Kidney tubule cell (primary cell): ENCODE data around the gene TLNRD1.
"Not testable (repeated sequence)": the region's sequence is repeated elsewhere in the genome, so short reads cannot be mapped to it uniquely, and the experiment has no call there.

ENCODE experiments used
- DNase-seq: peaks from one replicate; pipeline ENCODE4 v3.0.0-alpha.2; 2018; ENCODE audit warnings: low spot score

Gene TLNRD1

DNA sequence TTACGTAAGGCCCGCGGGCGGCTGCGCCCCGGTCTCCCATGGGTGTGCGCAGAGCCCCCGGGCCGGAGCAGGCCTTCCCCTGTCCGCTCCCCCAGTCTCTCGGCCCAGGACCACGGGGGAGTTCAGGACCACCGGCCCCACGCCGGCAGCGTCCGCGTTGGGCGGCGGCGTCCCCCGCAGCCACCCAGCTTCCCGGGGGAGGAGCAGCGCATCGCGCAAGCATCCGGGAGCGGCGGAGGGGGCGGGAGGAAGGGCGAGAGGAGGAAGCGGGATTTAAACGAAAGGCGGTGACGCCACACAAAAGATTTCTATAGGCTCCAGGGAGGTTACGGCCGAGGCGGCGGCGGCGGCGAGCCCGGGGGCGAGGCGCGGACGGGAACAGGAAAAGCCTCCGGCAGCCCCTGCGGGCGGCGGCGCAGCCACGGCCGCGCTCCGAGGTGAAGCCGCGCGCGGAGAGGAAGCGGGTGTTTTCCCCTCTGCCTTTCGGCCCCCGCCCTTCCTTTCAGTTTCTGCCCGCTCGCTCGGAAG, at the start of gene TLNRD1:
Gene TLNRD1 (plus strand): TSS at position 300 of the 528 bp plus-strand sequence. CDS start 1,349 bp downstream, outside the sequence.
- peak; percentile 95 for DNase-seq

DNA sequence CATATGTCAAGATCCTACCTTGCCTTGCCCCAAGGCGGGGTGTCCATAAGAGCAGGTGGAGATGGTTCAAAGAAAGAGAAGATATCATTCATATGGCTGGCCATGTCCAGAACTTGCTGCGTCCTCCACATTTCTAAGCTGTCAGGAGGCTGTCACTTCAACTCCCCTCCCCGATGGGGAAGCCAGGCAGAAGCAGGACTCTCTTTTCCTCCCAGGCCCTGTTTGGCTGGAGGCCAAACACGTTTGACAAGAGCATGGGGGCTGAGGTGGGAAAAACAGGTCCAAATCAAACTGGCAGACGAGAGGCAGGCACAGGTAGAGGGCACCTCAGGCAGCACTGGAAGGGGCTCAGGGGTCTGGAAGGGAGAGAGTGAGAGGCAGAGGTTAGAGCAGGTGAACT, 48.8 kb upstream of the TLNRD1 start:
- DNase-seq, result no peak

DNA sequence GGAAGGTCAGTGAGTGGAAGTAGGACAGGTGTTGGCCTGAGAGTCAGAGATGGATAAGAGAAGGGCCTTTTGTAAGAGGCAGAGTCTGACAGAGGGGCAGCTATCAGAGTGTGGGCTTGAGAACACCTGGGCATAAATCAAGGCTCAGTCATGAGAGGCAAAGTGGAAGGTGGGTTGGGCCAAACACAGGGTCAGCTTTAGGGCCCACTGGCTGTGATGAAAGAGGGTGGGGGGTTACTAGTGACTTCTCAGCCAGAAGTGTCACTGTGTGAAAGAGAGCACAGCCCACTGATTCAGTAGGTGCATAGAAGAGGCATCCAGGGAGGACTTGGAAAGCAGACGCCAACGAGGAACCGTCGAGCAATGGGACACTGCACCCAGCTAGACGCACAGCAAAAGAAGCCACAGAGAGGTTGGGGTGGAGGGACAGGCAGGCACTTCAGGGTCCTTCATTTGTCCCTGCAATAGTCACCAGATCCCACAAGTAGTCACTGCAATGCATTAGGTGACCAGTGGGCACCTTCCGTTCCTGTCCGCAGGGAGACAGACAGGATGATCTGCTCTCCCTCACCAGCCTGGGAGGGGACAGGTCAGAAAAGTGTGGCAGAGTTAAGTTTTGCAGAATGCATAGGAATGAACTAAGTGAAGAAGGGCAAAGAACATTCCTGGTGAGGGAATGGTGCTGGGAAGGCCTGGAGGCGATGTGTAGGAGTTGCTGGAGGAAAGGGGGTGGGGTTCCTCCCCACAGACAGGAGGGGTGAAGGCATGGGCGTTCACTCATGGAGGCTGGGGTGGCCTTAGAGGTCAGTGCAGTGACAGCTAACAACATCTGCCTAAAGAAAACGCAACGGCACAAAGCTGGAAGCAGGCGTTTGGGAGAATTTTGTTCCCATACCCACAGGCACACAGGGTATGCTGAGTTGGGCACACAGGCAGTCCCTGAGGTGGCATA, 47.4 kb upstream of the TLNRD1 start:
- DNase-seq, result no peak

DNA sequence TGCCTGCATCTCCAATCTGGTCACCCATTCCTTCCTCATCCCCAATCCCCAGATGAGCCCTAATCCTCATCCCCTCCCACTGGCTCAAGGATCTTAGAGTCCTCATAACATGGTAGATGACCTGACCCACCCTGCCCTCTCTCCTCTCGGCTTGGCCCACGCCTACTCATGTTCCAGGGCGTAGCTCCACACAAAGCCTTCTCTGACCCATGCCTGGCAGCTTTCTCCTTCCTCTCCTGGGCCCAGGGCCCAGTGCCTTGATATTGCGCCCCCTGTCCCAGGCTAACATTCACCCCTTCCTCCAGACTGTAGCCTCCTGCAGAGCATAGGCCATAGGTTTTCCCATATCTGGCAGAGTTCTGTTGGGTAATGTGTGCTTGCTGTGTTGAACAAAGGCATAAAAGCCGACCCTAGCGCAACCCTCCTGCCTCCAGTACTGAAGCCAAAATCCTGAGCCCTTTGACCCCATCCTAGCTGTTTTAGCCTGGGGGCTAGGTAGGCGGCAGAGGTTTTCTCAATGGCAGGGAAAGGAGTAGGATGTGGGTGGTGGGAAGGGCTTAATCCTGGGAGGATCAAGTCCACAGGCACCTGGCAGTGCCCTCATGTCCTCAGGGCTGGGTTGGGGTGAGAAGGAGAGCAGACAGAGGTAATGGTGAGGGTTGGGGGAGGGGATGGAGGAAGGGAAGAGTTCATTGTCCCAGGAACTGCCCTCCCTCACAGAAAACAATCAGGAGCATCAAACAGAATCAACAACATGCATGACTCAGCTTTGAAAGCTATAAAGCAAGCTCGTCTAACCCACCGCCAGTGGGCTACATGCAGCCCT, 46.6 kb upstream of the TLNRD1 start:
- DNase-seq, result no peak

DNA sequence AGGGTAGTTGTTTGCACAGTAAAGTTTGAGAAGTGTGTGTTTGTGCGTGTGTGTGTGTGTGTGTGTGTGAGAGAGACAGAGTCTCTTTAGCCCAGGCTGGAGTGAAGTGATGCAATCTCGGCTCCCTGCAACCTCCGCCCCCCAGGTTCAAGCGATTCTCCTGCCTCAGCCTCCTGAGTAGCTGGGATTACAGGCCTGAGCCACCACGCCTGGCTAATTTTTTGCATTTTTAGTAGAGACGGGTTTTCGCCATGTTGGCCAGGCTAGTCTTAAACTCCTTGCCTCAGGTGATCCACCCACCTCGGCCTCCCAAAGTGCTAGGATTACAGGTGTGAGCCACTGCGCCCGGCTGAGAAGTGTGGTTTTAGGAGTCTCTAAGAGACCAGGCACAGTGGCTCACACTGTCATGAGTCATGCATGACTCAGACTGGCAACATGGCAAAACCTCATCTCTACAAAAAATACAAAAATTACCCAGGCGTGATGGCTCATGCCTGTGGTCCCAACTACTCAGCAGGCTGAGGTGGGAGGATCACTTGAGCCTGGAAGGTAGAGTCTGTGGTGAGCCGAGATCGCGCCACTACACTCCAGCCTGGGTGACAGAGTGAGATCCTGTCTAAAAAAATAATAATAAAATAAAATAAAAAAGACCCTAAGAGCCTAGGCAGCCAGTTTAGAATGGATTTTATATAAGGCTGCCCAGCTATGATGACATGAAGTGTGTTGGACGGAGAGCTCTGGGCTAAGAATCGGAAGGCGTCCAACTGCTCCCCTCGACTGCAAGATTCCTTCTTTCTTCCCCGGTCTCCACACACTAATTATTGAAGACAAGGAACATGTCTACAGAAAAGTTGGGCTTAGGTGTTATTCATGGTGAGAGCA, 44.9 kb upstream of the TLNRD1 start:
- peak; percentile 99 for DNase-seq

DNA sequence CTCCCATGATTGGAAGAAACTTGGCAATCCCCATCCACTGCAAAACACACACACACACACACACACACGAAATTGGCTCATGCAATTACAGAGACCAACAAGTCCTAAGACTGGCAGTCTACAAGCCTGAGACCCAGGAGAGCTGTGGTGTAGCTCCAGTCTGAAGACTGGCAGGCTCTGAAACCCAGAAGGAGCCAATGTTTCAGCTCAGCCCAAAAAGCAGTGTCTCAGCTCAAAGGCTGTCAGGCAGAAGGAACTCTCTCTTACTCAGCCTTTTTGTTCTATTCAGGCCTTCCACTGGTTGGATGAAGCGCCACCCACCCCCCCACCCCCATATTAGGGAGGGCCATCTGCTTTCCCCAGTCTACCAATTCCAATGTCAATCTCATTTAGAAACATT, 43.2 kb upstream of the TLNRD1 start:
- no peak for DNase-seq

DNA sequence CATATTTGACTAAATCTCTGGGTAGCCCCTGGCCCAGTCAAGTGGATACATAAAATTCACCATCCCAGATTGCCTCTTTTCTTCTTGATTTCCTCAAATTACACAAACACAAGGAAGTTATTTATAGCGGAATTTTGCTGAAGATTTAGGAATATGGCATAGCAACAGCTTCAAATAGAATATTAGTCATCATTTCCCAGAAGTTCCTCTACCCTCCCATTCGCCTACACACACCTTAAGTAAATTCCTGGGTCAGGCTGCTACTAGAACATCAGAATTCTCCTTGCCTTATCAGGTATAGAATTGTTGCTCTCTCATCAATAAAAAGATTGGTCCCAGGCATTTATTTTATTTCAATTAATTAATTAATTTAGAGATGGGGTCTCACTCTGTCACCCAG, 42.7 kb upstream of the TLNRD1 start:
- peak; percentile 31 for DNase-seq

DNA sequence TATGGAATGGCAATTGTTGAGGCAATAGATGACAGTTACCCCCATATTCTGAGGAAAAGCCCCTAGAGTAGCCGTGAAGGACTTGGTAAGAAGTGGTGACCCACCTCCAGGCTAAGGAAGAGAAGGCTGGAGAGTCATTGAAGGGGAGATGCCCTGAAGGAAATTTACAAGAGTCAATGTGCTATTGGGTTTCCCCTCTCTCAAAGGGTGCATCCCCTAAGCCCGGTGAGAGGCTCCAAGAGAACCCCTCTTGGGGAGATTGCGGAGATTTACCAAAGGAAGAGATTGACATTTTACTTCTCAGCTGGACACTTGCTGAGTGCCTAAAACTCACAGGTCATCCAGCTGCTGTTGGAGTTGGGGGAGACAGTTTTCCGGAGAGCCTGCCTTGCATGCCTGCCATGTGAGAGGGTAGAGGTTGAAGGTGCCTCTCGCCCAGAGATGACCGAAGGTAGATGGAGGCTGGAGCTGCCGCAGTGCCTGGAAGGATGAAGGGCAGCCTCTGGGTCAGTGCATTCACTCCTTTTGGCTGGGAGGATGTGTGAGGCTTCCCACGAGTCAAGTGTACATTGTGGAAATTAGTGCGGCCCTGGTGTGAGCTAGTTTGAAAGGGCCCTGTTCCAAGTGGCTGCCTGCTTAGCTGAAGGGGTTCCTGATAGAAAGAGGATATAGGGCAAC, 41.8 kb upstream of the TLNRD1 start:
- DNase-seq, result no peak

DNA sequence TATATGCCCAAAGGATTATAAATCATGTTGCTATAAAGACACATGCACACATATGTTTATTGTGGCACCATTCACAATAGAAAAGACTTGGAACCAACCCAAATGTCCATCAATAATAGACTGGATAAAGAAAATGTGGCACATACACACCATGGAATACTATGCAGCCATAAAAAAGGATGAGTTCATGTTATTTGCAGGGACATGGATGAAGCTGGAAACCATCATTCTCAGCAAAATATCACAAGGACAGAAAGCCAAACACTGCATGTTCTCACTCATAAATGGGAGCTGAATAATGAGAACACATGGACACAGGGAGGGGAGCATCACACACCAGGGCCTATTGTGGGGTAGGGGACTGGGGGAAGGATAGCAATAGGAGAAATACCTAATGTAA, 35.3 kb upstream of the TLNRD1 start:
- not testable (repeated sequence) for DNase-seq

DNA sequence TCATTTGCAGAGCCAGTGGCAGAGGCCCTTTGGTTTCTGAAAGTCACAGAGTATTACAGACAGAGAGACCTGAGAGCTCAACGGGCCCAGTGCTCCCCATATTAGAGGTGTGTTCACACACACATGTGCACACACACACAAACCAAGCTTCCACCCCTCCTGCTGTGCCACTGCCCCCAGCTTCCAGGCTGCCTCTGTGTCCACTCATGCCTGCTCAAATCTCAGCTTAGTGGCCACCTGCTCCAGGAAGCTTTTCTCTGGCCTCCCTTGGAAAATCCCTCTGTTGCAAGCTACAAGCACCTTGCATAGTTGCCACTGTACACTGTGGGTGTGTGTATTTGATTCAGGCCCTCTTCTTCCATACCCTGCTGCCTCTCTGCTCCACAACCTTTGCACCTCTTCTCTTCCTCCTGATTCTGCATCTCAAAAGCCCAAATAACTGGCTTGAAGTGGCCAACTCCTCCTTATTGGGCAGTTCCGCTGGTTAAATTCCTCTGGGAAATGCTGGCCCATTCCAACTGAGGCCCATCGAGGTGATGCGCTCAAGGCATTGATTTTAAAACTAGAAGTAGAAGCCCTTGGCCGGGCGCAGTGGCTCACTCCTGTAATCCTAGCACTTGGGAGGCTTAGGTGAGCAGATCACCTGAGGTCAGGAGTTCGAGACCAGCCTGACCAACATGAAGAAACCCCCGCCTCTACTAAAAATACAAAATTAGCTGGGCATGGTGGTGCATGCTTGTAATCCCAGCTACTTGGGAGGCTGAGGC, 34.1 kb upstream of the TLNRD1 start:
- no peak for DNase-seq

DNA sequence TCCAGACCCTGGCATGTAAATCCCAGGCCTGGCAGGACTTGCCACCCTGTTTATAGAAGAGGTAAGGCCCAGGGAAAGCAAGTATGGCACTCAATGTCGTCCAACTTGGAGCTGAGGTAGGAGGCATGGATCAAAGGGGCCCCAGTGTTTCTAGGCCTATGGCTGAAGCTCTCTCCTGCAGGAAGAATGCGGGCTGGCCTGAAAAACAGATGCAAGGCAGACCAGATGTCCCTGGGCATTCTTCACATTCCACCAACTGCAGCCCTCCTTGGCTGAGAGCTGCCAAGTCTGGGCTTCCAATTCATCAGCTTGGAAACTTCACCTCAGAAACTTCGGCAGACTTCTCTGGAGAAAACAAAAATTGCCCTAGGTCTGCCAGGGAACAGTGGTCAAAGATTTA, 33.3 kb upstream of the TLNRD1 start:
- no peak for DNase-seq

DNA sequence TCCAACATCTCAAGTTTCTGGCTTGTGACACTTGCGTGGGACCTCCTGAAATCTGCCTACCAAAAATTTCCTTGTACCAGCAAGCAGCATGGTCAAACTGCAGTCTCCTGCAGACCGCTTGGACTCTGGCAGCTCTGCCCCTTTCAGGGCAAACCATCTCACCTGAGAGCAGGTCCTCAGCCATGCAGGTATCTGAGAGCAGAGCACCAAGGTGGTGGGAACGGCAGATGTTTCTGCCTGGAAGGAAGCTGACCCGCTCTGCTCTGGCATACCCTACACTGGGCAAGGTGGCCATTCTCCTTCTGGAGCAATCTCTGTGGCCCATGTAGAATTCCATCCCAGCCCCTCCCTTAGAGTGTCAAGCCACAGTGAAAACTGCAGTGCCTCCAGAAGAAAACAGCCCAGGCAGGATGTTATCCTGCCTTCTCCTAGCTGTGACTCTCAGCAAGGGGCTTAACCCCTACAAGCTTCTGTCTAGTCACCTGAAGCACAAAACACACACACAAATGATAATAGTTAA, 32.7 kb upstream of the TLNRD1 start:
- no peak for DNase-seq

DNA sequence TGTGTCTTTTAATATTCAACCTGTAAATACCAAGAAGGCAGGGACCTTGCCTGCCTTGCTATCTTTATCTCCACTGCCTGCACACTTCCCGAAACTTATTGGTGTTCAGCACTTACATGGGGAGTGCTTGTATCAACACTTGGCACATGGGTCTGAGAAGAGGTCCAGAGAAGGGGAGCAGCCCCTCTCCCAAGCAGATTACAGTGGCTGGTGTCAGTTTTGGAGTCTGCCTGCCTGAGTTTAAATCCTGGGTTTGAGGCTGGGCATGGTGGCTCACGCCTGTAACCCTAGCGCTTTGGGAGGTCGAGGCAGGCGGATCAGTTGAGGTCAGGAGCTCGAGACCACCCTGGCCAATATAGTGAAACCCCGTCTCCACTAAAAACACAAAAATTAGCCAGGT, 31.4 kb upstream of the TLNRD1 start:
- no peak for DNase-seq

DNA sequence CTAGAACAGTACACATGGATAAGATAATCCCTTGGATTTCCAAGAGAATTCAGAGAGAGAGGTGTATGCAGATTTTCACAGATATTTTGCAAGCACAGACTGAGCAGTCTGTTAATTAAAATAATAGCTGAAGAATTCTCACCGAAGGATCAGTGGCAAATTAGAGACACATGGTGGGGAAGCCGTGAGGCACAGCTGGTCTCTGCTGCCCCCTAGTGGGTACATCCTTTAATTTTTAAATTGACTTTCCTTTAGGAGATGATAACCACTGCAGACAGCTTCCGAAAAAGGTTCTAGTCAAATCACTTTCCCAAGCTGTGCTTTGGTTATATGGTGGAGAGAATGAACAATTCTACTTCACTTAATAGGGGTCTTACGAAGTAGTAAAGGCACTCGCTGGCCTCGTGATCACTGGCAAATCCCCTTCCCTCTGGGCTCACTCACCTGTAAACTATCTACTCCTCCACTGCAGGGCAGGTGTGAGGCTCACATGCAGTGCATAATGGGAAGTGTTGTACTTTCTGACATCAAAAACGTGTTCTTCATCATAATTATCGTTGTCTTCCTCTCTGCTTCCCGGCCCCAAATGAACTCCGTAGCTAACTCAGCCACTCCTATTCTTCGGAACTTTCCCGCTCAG, 30.6 kb upstream of the TLNRD1 start:
- peak; percentile 67 for DNase-seq

DNA sequence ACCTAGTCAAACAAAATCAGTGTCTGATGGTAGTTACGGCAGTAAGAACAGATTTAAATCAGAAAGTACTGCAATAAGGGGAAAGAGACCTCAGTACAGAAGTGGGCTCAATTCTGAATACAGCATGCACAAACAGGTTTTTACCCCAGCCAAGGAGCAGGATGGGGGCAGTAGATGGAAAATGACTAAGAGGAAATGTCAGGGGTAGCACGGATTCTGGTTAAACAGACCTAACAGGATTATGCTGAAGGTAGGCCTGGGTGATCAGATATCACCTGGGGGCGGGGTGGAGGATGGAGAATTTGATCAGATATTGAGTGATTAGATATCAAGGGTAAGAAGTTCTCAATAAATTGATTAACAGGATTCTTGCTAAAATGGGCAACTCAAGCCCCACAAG, 30.1 kb upstream of the TLNRD1 start:
- no peak for DNase-seq

DNA sequence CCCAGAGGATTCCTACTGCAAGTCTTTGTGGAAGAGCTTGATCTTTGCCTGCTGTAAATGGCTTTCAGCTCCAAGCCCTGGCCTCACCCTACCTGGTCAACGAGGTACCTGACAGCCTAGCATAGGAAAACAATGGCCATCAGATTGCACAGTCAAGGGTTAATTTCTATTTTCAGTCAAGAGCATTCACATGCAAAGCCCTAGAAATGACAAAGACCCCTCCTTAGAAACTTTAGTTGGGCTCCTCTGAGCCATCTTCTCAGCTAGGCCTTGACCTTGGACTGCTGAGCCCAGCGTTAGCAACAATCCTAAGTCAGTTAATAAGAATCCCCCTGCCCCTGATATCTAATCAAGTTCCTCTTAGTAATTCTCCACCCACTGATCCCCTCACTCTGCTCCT, 29.6 kb upstream of the TLNRD1 start:
- DNase-seq, result no peak

DNA sequence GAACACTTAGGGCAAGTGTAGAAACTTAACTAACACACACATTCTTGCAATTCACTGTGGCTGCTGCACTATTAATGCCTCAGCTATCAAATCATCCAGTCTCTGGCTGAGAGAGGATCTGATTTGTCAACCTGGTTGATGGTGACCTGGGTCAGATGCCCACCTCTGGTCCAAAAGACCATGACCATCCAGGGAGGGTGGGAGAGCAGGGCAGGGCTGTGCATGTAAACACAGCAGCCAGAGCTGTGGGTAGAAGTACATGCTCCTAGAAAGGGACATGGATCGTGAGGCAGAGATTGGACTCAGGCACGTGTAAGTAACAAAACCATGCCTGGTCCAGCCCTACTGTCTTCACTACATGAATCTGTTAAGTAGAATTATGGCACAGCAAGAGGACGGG, 28.4 kb upstream of the TLNRD1 start:
- no peak for DNase-seq

DNA sequence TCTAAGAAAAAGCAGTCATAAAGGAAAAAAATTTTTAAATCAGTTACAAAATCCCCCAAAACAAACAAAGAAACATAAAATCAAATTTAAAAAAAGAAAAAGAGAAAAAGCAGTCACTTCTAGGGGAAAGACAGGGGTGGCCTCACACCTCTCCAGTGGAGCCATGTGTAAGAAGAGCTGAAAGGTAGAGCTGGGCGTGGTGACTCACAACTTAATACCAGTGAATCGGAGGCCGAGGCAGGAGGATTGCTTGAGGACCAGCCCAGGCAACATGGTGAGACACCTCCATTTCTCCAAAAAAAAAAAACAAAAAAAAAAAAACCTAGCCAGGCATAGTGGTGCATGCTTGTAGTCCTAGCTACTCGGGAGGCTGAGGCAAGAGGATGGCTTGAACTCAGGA, 25.8 kb upstream of the TLNRD1 start:
- DNase-seq, result no peak

DNA sequence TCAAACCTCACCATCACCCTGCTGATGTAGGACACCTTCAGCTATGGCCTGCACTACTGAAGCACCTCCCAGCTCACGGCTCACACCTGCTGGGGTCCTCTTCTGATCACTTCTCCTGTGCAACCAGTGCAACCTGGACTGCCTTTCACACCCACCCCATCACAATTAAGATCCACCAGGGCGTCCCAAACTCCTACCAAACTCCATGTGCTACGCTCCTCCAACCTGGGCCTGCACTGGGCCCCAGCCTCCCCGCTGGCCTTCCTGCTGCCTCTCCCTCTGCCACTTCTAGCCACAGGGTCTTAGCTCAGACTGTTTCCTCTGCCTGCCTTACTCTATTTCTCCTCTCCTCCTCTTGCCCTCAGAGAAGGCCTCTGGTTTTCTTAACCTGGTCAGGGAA, 23.9 kb upstream of the TLNRD1 start:
- no peak for DNase-seq

DNA sequence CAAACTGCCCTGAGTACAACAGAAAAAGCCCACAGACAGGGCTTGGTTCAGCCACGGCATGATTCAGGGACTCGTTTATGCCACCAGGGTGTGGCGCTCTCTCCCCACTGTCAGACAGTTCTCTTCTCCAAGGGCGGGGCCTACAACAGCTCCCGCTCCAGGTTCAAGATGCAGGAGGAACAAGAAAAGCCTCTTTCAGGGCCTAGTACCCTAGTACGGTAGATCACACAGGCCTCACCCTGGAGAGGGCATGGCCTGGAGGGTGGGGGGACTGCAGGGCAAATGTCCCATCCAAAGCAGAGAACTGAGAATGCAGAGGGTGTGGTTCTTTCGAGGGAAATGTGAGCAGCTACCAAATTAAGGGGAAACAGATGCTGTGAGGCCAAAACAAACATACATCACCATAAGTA, 23.1 kb upstream of the TLNRD1 start:
- DNase-seq, result no peak
